Neural progenitor cell (in vitro differentiated cells): ENCODE results near the gene KRT26. TPM values are rescaled to one million over a fixed set of nuclear protein-coding genes. Genes with fewer than 3 reads are reported as not detected.

ENCODE experiments used
- DNase-seq: peaks from one replicate; pipeline ENCODE4 v3.0.0-alpha.2; 2016; ENCODE audit warnings: low spot score
- H2AFZ ChIP-seq: fragments of 200-600 bp; sonication (generic); replicated peaks from 2 replicates; pipeline ENCODE4 v1.6.1; 2016; ENCODE audit warnings: antibody characterized with exemption
- H3F3A ChIP-seq: fragments of 200-600 bp; sonication (generic); 2 replicates; pipeline ENCODE4 v1.6.1; 2016; ENCODE audit warnings: antibody characterized with exemption, low read depth
- H3K27ac ChIP-seq: fragments of 200-600 bp; sonication (generic); 2 replicates; pipeline ENCODE4 v1.5.1; 2016; ENCODE audit warnings: mild to moderate bottlenecking
- H3K27me3 ChIP-seq: fragments of 200-600 bp; sonication (generic); 2 replicates; pipeline ENCODE4 v1.6.1; 2016; ENCODE audit warnings: mild to moderate bottlenecking, moderate library complexity
- H3K36me3 ChIP-seq: fragments of 200-600 bp; sonication (generic); 2 replicates; pipeline ENCODE4 v1.5.1; 2016
- H3K4me1 ChIP-seq: fragments of 200-600 bp; sonication (generic); 2 replicates; pipeline ENCODE4 v1.6.1; 2016; ENCODE audit warnings: mixed run types
- H3K4me2 ChIP-seq: fragments of 200-600 bp; sonication (generic); 2 replicates; pipeline ENCODE4 v1.6.1; 2016
- H3K4me3 ChIP-seq: fragments of 200-600 bp; sonication (generic); 2 replicates; pipeline ENCODE4 v1.5.1; 2016
- H3K79me2 ChIP-seq: fragments of 200-600 bp; sonication (generic); 2 replicates; pipeline ENCODE4 v1.6.1; 2016; ENCODE audit warnings: low read depth
- H3K9ac ChIP-seq: fragments of 200-600 bp; sonication (generic); 2 replicates; pipeline ENCODE4 v1.6.1; 2016
- H3K9me3 ChIP-seq: fragments of 200-600 bp; sonication (generic); 2 replicates; pipeline ENCODE4 v1.5.1; 2016; ENCODE audit warnings: low read depth
- H4K20me1 ChIP-seq: fragments of 200-600 bp; sonication (generic); 2 replicates; pipeline ENCODE4 v1.6.1; 2016; ENCODE audit warnings: low read depth
- H3K27ac Mint-ChIP-seq: 3 replicates; pipeline ENCODE4 v1.8.0; 2021; ENCODE audit warnings: mixed read lengths
- H3K27me3 Mint-ChIP-seq: 2 replicates; pipeline ENCODE4 v1.8.0; 2022; ENCODE audit warnings: low read depth, mild to moderate bottlenecking, inconsistent platforms, moderate library complexity, mixed read lengths; ENCODE audit not compliant: insufficient read depth
- H3K36me3 Mint-ChIP-seq: 3 replicates; pipeline ENCODE4 v1.8.0; 2021; ENCODE audit warnings: mixed read lengths
- H3K4me1 Mint-ChIP-seq: 3 replicates; pipeline ENCODE4 v1.8.0; 2021; ENCODE audit warnings: mixed read lengths
- H3K4me3 Mint-ChIP-seq: 3 replicates; pipeline ENCODE4 v1.8.0; 2021; ENCODE audit warnings: mild to moderate bottlenecking, moderate library complexity, mixed read lengths
- H3K9me3 Mint-ChIP-seq: 3 replicates; pipeline ENCODE4 v1.8.0; 2020; ENCODE audit warnings: mixed read lengths
- EZH2 ChIP-seq: fragments of 200-600 bp; sonication (generic); IDR thresholded peaks from 2 replicates; pipeline ENCODE4 v1.6.1; 2017; ENCODE audit warnings: antibody characterized with exemption, mild to moderate bottlenecking, moderate library complexity
- EZH2phosphoT487 ChIP-seq: fragments of 200-600 bp; sonication (generic); IDR thresholded peaks from 2 replicates; pipeline ENCODE4 v1.6.1; 2017; ENCODE audit warnings: antibody characterized with exemption
- total RNA-seq: library from RNA; depleted of rRNA; stranded (reverse); fragments of >200 nt; gene quantifications from 2 replicates; pipeline ENCODE4 v1.2.3, GENCODE V29; 2015; ENCODE audit warnings: low replicate concordance
- TF ChIP-seq, protein P1 (sequence below): fragments of 200-600 bp; sonication (generic); IDR thresholded peaks from 2 replicates; pipeline ENCODE4 v1.5.1; 2017; ENCODE audit warnings: antibody characterized with exemption, mild to moderate bottlenecking

The KRT26 gene
- total RNA-seq, 1 donor from 2014 or later = not detected

DNA sequence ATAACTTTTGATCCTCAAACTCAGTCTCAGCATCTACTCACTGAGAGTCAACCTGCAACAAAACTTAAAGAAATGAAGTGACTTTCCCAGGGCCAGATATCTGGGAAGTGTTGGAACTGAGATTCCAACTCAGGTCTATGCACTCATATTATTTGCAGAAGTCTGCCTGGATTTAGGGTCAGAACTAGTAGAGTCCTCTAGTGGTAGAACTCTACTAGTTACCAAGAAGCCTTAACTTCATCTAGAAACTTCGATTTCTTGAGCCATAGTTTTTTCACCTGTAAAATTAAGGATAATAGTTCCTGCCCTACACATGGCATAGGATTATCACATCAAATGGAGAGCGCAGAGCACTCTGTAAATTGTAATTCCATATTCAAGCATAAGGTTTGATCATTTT is 45.1 kb downstream of the KRT26 start:
- Mint-ChIP-seq H3K27me3 (no peaks in the 10 kb centered on the region), H3K9me3 (no peaks in the 10 kb centered on the region)
- DNase-seq = peak; percentile 18

DNA sequence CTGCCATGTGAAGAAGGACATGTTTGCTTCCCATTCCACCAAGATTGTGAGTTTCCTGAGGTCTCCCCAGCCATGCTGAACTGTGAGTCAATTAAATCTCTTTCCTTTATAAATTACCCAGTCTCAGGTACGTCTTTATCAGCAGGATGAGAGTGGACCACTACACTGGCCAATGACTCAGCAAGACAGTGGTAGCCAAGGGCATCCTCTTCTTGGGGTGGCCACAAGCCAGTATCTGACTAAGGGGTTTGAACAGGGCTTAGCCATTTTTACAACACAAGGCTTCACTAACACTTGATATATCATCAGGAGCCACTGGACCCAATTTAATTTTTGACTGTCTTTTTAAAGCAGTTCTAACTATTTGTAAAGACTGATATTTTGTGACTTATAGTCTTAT is 47.3 kb downstream of the KRT26 start:
- H3K27ac ChIP-seq = no peak overlapping the region
- no peaks in the 10 kb centered on the region for H3K4me1 ChIP-seq
- no peaks in the 10 kb centered on the region for H3K27me3 Mint-ChIP-seq
- DNase-seq = no peak
- H3K79me2 ChIP-seq = no peaks in the 10 kb centered on the region
- no peaks in the 10 kb centered on the region for H3F3A ChIP-seq
- no peak overlapping the region for H3K27ac Mint-ChIP-seq
- no peaks in the 10 kb centered on the region for H3K9me3 ChIP-seq
- no peak overlapping the region for H3K9ac ChIP-seq
- H3K36me3 ChIP-seq = no peaks in the 10 kb centered on the region
- no peak overlapping the region for H3K4me2 ChIP-seq
- TF ChIP-seq EZH2 (no peak), EZH2phosphoT487 (no peak)
- TF ChIP-seq, protein P1, sequence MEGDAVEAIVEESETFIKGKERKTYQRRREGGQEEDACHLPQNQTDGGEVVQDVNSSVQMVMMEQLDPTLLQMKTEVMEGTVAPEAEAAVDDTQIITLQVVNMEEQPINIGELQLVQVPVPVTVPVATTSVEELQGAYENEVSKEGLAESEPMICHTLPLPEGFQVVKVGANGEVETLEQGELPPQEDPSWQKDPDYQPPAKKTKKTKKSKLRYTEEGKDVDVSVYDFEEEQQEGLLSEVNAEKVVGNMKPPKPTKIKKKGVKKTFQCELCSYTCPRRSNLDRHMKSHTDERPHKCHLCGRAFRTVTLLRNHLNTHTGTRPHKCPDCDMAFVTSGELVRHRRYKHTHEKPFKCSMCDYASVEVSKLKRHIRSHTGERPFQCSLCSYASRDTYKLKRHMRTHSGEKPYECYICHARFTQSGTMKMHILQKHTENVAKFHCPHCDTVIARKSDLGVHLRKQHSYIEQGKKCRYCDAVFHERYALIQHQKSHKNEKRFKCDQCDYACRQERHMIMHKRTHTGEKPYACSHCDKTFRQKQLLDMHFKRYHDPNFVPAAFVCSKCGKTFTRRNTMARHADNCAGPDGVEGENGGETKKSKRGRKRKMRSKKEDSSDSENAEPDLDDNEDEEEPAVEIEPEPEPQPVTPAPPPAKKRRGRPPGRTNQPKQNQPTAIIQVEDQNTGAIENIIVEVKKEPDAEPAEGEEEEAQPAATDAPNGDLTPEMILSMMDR = no peak
- H3K4me1 Mint-ChIP-seq = no peaks in the 10 kb centered on the region
- no peaks in the 10 kb centered on the region for H3K36me3 Mint-ChIP-seq
- H4K20me1 ChIP-seq = no peaks in the 10 kb centered on the region
- H2AFZ ChIP-seq = no peak overlapping the region
- H3K4me3 Mint-ChIP-seq = no peak overlapping the region
- H3K4me3 ChIP-seq = no peak overlapping the region
- H3K27me3 ChIP-seq = no peaks in the 10 kb centered on the region
- H3K9me3 Mint-ChIP-seq = no peaks in the 10 kb centered on the region

More for the DNA sequence above, 45.1 kb downstream of the KRT26 start:
- H3K27ac Mint-ChIP-seq = no peak overlapping the region
- no peaks in the 10 kb centered on the region for H3K4me1 ChIP-seq
- no peaks in the 10 kb centered on the region for H3K36me3 Mint-ChIP-seq
- no peak overlapping the region for H3K4me2 ChIP-seq
- H2AFZ ChIP-seq = no peak overlapping the region
- no peak overlapping the region for H3K4me3 ChIP-seq
- H3K27me3 ChIP-seq = peaks cover 19% of the 10 kb centered on the region
- H3K4me3 Mint-ChIP-seq = no peak overlapping the region
- H3F3A ChIP-seq = no peaks in the 10 kb centered on the region
- no peak overlapping the region for H3K9ac ChIP-seq
- H3K9me3 ChIP-seq = no peaks in the 10 kb centered on the region
- TF ChIP-seq EZH2phosphoT487 (no peak), EZH2 (no peak)
- TF ChIP-seq, protein P1 = peak; percentile 52
- no peak overlapping the region for H3K27ac ChIP-seq
- no peaks in the 10 kb centered on the region for H3K36me3 ChIP-seq
- H4K20me1 ChIP-seq = no peaks in the 10 kb centered on the region
- H3K79me2 ChIP-seq = no peaks in the 10 kb centered on the region
- H3K4me1 Mint-ChIP-seq = no peaks in the 10 kb centered on the region

DNA sequence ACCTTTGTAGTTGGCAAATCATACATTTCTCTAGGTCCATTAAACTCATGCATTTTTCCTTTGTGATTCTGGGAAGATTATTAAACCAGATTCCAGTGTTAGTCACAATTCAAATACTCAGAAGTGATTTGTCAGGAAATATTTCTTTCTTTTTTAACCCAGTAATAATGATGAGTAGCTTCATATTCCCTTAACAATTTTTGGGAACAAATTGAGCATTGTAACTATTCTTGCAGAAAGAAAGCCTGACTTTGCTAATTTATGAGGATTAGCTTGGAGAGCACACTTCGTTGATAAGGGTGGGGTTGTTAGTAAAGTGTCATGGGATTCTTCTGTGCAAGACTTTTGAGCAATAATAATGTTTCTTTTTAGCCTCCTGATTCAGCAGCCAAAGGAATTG is 49.8 kb downstream of the KRT26 start:
- Mint-ChIP-seq H3K36me3 (no peaks in the 10 kb centered on the region), H3K27ac (no peak overlapping the region), H3K4me3 (no peak overlapping the region), H3K27me3 (peaks cover 10% of the 10 kb centered on the region), H3K9me3 (no peaks in the 10 kb centered on the region), H3K4me1 (no peaks in the 10 kb centered on the region)
- Histone ChIP-seq H3K27me3 (no peaks in the 10 kb centered on the region), H3K27ac (no peak overlapping the region), H2AFZ (no peak overlapping the region), H3K79me2 (no peaks in the 10 kb centered on the region), H3K9ac (no peak overlapping the region), H3K4me1 (no peaks in the 10 kb centered on the region), H3K9me3 (no peaks in the 10 kb centered on the region), H4K20me1 (no peaks in the 10 kb centered on the region), H3K4me3 (no peak overlapping the region), H3K4me2 (no peak overlapping the region), H3K36me3 (no peaks in the 10 kb centered on the region), H3F3A (no peaks in the 10 kb centered on the region)
- DNase-seq = no peak
- TF ChIP-seq, protein P1 = no peak
- TF ChIP-seq EZH2phosphoT487 = no peak
- TF ChIP-seq EZH2 = no peak
